ENCODE measurements around the gene PLCB1. TPM values are rescaled to one million over a fixed set of nuclear protein-coding genes. Genes with fewer than 3 reads are reported as not detected.

Gene PLCB1
- total and polyA plus RNA-seq, 2 donors (not counting 1 experiment from before 2014, with no cell fraction given): 13.4 to 23.3 TPM

- Histone ChIP-seq H3K4me1 (ENCODE audit: control insufficient read depth, extremely low read depth, insufficient read depth, low read length) (no peaks in the 10 kb centered on the region), H3K36me3 (ENCODE audit: control insufficient read depth, insufficient read depth, low read length) (no peaks in the 10 kb centered on the region), H3K9ac (ENCODE audit: insufficient read depth, low read length) (no peak overlapping the region), H3K27ac (ENCODE audit: insufficient read depth, low read length) (no peak overlapping the region), H4K20me1 (ENCODE audit: control insufficient read depth, extremely low read depth, insufficient read depth, low read length) (no peaks in the 10 kb centered on the region), H3K4me2 (ENCODE audit: extremely low read depth, insufficient read depth, low read length) (no peak overlapping the region), H3K9me3 (ENCODE audit: control insufficient read depth, insufficient read depth, low read depth, low read length) (no peaks in the 10 kb centered on the region), H2AFZ (ENCODE audit: low read length) (no peak overlapping the region), H3K79me2 (ENCODE audit: control insufficient read depth, insufficient read depth, low read length) (no peaks in the 10 kb centered on the region), H3K27me3 (ENCODE audit: control insufficient read depth, insufficient read depth, low read length) (no peaks in the 10 kb centered on the region), H3K4me3 (replicated peaks in 1 of 4; ENCODE audit: control extremely low read depth in 1 of 4, insufficient read depth in 1 of 4, low read depth in 3 of 4, low read length in 4 of 4) (no peak overlapping the region)
- TF ChIP-seq CTCF (conservative IDR thresholded peaks at IDR 0.05 in 1 of 2, IDR thresholded peaks at IDR 0.05 in 1 of 2; ENCODE audit: low read depth in 1 of 2, low read length in 2 of 2): no peak
- no peak for TF ChIP-seq EZH2 (IDR thresholded peaks at IDR 0.05; ENCODE audit: low read length, missing control alignments)
- no peak for DNase-seq (ENCODE audit: low read depth in 2 of 2)
Measured at GRCh38 chr20:8318965-8319625, 187.0 kb downstream of the PLCB1 start.

GRCh38 chr20:8320306-8320705, 188.2 kb downstream of the PLCB1 start:
- H3K4me3 ChIP-seq (replicated peaks in 1 of 4; ENCODE audit: control extremely low read depth in 1 of 4, insufficient read depth in 1 of 4, low read depth in 3 of 4, low read length in 4 of 4): no peak overlapping the region
- H3K9ac ChIP-seq (ENCODE audit: insufficient read depth, low read length): no peak overlapping the region
- H3K79me2 ChIP-seq (ENCODE audit: control insufficient read depth, insufficient read depth, low read length): no peaks in the 10 kb centered on the region
- no peaks in the 10 kb centered on the region for H3K36me3 ChIP-seq (ENCODE audit: control insufficient read depth, insufficient read depth, low read length)
- no peaks in the 10 kb centered on the region for H3K27me3 ChIP-seq (ENCODE audit: control insufficient read depth, insufficient read depth, low read length)
- no peaks in the 10 kb centered on the region for H3K9me3 ChIP-seq (ENCODE audit: control insufficient read depth, insufficient read depth, low read depth, low read length)
- no peaks in the 10 kb centered on the region for H4K20me1 ChIP-seq (ENCODE audit: control insufficient read depth, extremely low read depth, insufficient read depth, low read length)
- no peak overlapping the region for H2AFZ ChIP-seq (ENCODE audit: low read length)
- no peak for DNase-seq (ENCODE audit: low read depth in 2 of 2)
- no peak overlapping the region for H3K27ac ChIP-seq (ENCODE audit: insufficient read depth, low read length)
- H3K4me1 ChIP-seq (ENCODE audit: control insufficient read depth, extremely low read depth, insufficient read depth, low read length): no peaks in the 10 kb centered on the region
- no peak overlapping the region for H3K4me2 ChIP-seq (ENCODE audit: extremely low read depth, insufficient read depth, low read length)
- TF ChIP-seq EZH2 (IDR thresholded peaks at IDR 0.05; ENCODE audit: low read length, missing control alignments) (no peak), CTCF (conservative IDR thresholded peaks at IDR 0.05 in 1 of 2, IDR thresholded peaks at IDR 0.05 in 1 of 2; ENCODE audit: low read depth in 1 of 2, low read length in 2 of 2) (no peak)

- H4K20me1 ChIP-seq (ENCODE audit: control insufficient read depth, extremely low read depth, insufficient read depth, low read length): no peaks in the 10 kb centered on the region
- H3K27me3 ChIP-seq (ENCODE audit: control insufficient read depth, insufficient read depth, low read length): no peaks in the 10 kb centered on the region
- H3K36me3 ChIP-seq (ENCODE audit: control insufficient read depth, insufficient read depth, low read length): no peaks in the 10 kb centered on the region
- H3K79me2 ChIP-seq (ENCODE audit: control insufficient read depth, insufficient read depth, low read length): no peaks in the 10 kb centered on the region
- TF ChIP-seq CTCF (conservative IDR thresholded peaks at IDR 0.05 in 1 of 2, IDR thresholded peaks at IDR 0.05 in 1 of 2; ENCODE audit: low read depth in 1 of 2, low read length in 2 of 2) (no peak), EZH2 (IDR thresholded peaks at IDR 0.05; ENCODE audit: low read length, missing control alignments) (no peak)
- DNase-seq (ENCODE audit: low read depth in 2 of 2): no peak
- no peak overlapping the region for H3K4me3 ChIP-seq (replicated peaks in 1 of 4; ENCODE audit: control extremely low read depth in 1 of 4, insufficient read depth in 1 of 4, low read depth in 3 of 4, low read length in 4 of 4)
- H3K9ac ChIP-seq (ENCODE audit: insufficient read depth, low read length): no peak overlapping the region
- H3K27ac ChIP-seq (ENCODE audit: insufficient read depth, low read length): no peak overlapping the region
- H3K9me3 ChIP-seq (ENCODE audit: control insufficient read depth, insufficient read depth, low read depth, low read length): no peaks in the 10 kb centered on the region
- no peak overlapping the region for H2AFZ ChIP-seq (ENCODE audit: low read length)
- H3K4me1 ChIP-seq (ENCODE audit: control insufficient read depth, extremely low read depth, insufficient read depth, low read length): no peaks in the 10 kb centered on the region
- no peak overlapping the region for H3K4me2 ChIP-seq (ENCODE audit: extremely low read depth, insufficient read depth, low read length)
Measured at GRCh38 chr20:8321001-8321400, 188.9 kb downstream of the PLCB1 start.
